Epithelial cell of proximal tubule (primary cell): ENCODE results near the gene B3GALT4. TPM values are rescaled to one million over a fixed set of nuclear protein-coding genes. Genes with fewer than 3 reads are reported as not detected.

Experiments used
- DNase-seq: peaks from one replicate; pipeline ENCODE4 v3.0.0-alpha.2; 2011; ENCODE audit warnings: low read depth
- H3K4me3 ChIP-seq: 2 replicates; pipeline ENCODE4 v1.5.1; 2011; ENCODE audit warnings: low read depth, mild to moderate bottlenecking, low read length
- total RNA-seq: library from RNA; depleted of rRNA; stranded (reverse); fragments of >200 nt; gene quantifications from 2 replicates; pipeline ENCODE4 v1.2.3, GENCODE V29; 2015
- TF ChIP-seq, protein P1 (sequence below): conservative IDR thresholded peaks from 2 replicates; pipeline ENCODE4 v1.5.1; 2012; ENCODE audit warnings: low read depth, mild to moderate bottlenecking, low read length

Gene B3GALT4
- total RNA-seq, 1 donor from 2014 or later = 7.0 TPM

DNA sequence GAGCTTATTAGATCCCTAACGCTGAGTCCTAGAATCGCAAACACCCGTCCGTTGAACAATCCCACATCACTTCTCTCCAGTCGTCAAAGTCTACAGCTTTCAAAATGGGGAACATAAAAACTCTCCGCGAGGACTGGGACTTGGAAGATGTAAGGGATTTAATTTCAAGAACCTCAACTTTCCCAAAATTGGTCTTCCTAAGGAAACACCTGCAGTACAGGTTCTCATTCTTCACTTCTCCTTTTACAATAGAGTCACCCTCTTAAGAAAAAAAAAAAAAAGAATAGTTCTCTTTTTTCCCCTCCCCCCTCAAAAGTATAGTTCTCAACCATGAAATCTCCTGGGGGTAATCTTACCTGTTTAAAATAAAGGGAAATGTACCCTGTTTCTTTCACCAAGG lies 47.2 kb downstream of the B3GALT4 start:
- no peak for DNase-seq
- TF ChIP-seq, protein P1, sequence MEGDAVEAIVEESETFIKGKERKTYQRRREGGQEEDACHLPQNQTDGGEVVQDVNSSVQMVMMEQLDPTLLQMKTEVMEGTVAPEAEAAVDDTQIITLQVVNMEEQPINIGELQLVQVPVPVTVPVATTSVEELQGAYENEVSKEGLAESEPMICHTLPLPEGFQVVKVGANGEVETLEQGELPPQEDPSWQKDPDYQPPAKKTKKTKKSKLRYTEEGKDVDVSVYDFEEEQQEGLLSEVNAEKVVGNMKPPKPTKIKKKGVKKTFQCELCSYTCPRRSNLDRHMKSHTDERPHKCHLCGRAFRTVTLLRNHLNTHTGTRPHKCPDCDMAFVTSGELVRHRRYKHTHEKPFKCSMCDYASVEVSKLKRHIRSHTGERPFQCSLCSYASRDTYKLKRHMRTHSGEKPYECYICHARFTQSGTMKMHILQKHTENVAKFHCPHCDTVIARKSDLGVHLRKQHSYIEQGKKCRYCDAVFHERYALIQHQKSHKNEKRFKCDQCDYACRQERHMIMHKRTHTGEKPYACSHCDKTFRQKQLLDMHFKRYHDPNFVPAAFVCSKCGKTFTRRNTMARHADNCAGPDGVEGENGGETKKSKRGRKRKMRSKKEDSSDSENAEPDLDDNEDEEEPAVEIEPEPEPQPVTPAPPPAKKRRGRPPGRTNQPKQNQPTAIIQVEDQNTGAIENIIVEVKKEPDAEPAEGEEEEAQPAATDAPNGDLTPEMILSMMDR = no peak
- H3K4me3 ChIP-seq = peak overlapping the region; percentile 92

Other genes starting within 250 kb of the B3GALT4 start
- gene HLA-DPA1, start 203.5 kb upstream of the B3GALT4 start, total RNA-seq = 6.8 and 7.1 TPM in 2 replicates
- gene HLA-DPB1, start 201.1 kb upstream of the B3GALT4 start, total RNA-seq = 49.4 and 52.3 TPM in 2 replicates
- 0.06 and 0.07 TPM in 2 replicates for gene COL11A2, start 84.7 kb upstream of the B3GALT4 start, total RNA-seq
- gene RXRB, start 76.5 kb upstream of the B3GALT4 start, total RNA-seq = 15.0 and 15.1 TPM in 2 replicates
- 70.8 and 97.8 TPM in 2 replicates for gene SLC39A7, start 76.3 kb upstream of the B3GALT4 start, total RNA-seq
- 16.3 and 16.9 TPM in 2 replicates for gene HSD17B8, start 72.5 kb upstream of the B3GALT4 start, total RNA-seq
- 11.3 and 17.2 TPM in 2 replicates for gene RING1, start 68.6 kb upstream of the B3GALT4 start, total RNA-seq
- gene VPS52, start 5.2 kb upstream of the B3GALT4 start, total RNA-seq = 33.9 and 42.8 TPM in 2 replicates
- 2,737 and 3,799 TPM in 2 replicates for gene RPS18, start 5.0 kb upstream of the B3GALT4 start, total RNA-seq
- 67.9 and 116 TPM in 2 replicates for gene WDR46, start 12.1 kb downstream of the B3GALT4 start, total RNA-seq
- 55.8 and 69.3 TPM in 2 replicates for gene PFDN6, start 12.5 kb downstream of the B3GALT4 start, total RNA-seq
- gene RGL2, start 21.8 kb downstream of the B3GALT4 start, total RNA-seq = 34.0 and 46.8 TPM in 2 replicates
- 108 and 144 TPM in 2 replicates for gene TAPBP, start 37.0 kb downstream of the B3GALT4 start, total RNA-seq
- gene ZBTB22, start 40.6 kb downstream of the B3GALT4 start, total RNA-seq = 8.2 and 13.5 TPM in 2 replicates
- gene DAXX, start 45.8 kb downstream of the B3GALT4 start, total RNA-seq = 52.7 and 58.1 TPM in 2 replicates
- gene KIFC1, start 114.7 kb downstream of the B3GALT4 start, total RNA-seq = 117 and 126 TPM in 2 replicates
- 20.7 and 25.4 TPM in 2 replicates for gene PHF1, start 133.9 kb downstream of the B3GALT4 start, total RNA-seq
- 206 and 273 TPM in 2 replicates for gene CUTA, start 141.0 kb downstream of the B3GALT4 start, total RNA-seq
- 0.87 and 2.3 TPM in 2 replicates for gene SYNGAP1, start 142.9 kb downstream of the B3GALT4 start, total RNA-seq
- gene ZBTB9, start 177.5 kb downstream of the B3GALT4 start, total RNA-seq = 4.3 and 4.6 TPM in 2 replicates